SK-N-SH treated with all-trans-retinoic acid at 6 μM for 48 hours (cell line): ENCODE data around the gene INIP.

Source experiments
- CSDC2 ChIP-seq: fragments of 250-450 bp; sonication (Bioruptor Pico); IDR thresholded peaks from 2 replicates; pipeline ENCODE4 v1.5.0; 2020; ENCODE audit warnings: mild to moderate bottlenecking, moderate library complexity
- GLIS3 ChIP-seq: fragments of 250-450 bp; sonication (Bioruptor Pico); IDR thresholded peaks from 2 replicates; pipeline ENCODE4 v1.5.0; 2020; ENCODE audit warnings: mild to moderate bottlenecking, moderate library complexity
- OSR1 ChIP-seq: fragments of 250-450 bp; sonication (Bioruptor Pico); IDR thresholded peaks from 2 replicates; pipeline ENCODE4 v1.8.0; 2022; ENCODE audit warnings: moderate library complexity, mild to moderate bottlenecking, inconsistent platforms
- ZNF70 ChIP-seq: fragments of 450-650 bp; formaldehyde crosslinking; IDR thresholded peaks from 2 replicates; pipeline ENCODE4 v1.5.0; 2020; ENCODE audit warnings: mild to moderate bottlenecking, moderate library complexity
- TF ChIP-seq, protein P1 (sequence below): fragments of 250-450 bp; sonication (Bioruptor Pico); IDR thresholded peaks from 2 replicates; pipeline ENCODE4 v1.8.0; 2020; ENCODE audit warnings: mild to moderate bottlenecking, moderate library complexity, borderline replicate concordance
- TF ChIP-seq, protein P2 (sequence below): fragments of 250-450 bp; sonication (Bioruptor Pico); IDR thresholded peaks from 2 replicates; pipeline ENCODE4 v1.8.0; 2021; ENCODE audit warnings: low read depth, mild to moderate bottlenecking, moderate library complexity, borderline replicate concordance

DNA sequence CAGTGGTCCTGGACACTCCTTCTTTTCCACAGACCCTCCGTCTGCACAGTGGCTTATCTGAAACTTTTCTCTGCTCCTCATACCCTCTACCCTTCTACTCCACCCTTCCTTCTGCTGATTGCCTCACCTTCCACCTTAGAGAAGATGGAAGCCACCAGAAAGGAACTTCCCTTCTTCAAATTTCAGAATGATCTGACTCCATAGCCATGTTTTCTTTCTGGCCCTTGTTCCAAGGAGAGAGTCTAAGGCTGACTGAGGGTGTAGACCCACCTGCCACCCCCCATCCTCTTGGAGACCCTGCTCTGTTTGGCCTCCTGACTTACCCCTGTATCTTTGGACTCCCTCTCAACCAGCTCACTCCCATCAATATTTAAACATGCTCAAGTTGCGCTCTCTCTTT lies 40.0 kb upstream of the INIP start:
- TF ChIP-seq CSDC2 (CRISPR knock-in tag) (no peak), ZNF70 (CRISPR knock-in tag) (no peak), GLIS3 (CRISPR knock-in tag) (no peak), OSR1 (CRISPR knock-in tag) (no peak)
- TF ChIP-seq, protein P1, sequence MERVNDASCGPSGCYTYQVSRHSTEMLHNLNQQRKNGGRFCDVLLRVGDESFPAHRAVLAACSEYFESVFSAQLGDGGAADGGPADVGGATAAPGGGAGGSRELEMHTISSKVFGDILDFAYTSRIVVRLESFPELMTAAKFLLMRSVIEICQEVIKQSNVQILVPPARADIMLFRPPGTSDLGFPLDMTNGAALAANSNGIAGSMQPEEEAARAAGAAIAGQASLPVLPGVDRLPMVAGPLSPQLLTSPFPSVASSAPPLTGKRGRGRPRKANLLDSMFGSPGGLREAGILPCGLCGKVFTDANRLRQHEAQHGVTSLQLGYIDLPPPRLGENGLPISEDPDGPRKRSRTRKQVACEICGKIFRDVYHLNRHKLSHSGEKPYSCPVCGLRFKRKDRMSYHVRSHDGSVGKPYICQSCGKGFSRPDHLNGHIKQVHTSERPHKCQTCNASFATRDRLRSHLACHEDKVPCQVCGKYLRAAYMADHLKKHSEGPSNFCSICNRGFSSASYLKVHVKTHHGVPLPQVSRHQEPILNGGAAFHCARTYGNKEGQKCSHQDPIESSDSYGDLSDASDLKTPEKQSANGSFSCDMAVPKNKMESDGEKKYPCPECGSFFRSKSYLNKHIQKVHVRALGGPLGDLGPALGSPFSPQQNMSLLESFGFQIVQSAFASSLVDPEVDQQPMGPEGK (CRISPR knock-in tag), result no peak
- TF ChIP-seq, protein P2, sequence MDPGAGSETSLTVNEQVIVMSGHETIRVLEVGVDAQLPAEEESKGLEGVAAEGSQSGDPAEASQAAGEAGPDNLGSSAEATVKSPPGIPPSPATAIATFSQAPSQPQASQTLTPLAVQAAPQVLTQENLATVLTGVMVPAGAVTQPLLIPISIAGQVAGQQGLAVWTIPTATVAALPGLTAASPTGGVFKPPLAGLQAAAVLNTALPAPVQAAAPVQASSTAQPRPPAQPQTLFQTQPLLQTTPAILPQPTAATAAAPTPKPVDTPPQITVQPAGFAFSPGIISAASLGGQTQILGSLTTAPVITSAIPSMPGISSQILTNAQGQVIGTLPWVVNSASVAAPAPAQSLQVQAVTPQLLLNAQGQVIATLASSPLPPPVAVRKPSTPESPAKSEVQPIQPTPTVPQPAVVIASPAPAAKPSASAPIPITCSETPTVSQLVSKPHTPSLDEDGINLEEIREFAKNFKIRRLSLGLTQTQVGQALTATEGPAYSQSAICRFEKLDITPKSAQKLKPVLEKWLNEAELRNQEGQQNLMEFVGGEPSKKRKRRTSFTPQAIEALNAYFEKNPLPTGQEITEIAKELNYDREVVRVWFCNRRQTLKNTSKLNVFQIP (CRISPR knock-in tag), result no peak
